Stimulated activated CD8-positive, alpha-beta memory T cell treated with anti-CD3 and anti-CD28 coated beads, Interleukin-7, amount 100 ng/mL, for 48 hours (primary cell): ENCODE measurements around the gene CREBRF.
"Not testable (repeated sequence)": the region's sequence is repeated elsewhere in the genome, so short reads cannot be mapped to it uniquely, and the experiment has no call there.

Source experiments
- DNase-seq, 2 donors: peaks; one replicate each; pipeline ENCODE4 v3.0.0-alpha.2; 2020; ENCODE audit warnings: low read depth in 1 of 2; ENCODE audit errors: extremely low read depth in 1 of 2

The CREBRF gene

DNA sequence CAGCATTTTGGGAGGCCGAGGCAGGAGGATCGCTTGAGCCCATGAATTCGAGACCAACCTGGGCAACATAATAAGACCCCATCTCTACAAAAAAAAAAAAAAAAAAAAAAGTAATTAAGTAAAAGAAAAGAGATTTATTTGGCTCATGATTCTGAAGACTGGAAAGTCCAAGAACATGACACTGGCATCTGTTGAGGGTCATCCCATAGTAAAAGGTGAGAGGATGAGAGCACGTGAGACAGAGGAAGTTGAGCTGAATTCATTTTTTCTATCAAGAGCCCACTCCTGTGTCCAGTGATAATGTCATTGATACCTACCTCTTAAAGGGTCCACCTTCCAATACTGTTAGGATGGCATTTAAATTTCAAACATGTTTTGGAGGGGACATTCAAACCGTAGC is 19.8 kb downstream of the CREBRF start:
- DNase-seq = no peak

GRCh38 chr5:173076471-173076870 is 20.3 kb downstream of the CREBRF start:
- not testable (repeated sequence) for DNase-seq

GRCh38 chr5:173078878-173079277 is 22.7 kb downstream of the CREBRF start:
- DNase-seq = no peak

DNA sequence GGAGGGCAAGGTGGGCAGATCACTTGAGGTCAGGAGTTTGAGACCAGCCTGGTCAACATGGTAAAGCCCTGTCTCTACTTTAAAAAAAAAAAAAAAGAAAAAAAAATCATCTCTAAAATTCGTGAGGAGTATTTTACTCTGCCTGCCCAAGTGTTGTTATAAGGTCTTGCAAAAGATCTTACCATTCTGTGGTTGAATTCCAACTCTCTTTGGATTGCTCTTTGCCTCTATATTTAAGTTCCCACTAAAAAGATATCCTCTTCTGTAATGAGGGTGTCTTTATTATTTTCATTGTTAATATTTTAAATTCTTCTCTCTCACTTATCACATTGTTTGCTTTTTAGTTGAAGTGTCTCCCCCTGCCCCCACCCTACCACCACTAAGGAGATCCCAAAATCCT is 33.4 kb downstream of the CREBRF start:
- no peak for DNase-seq

DNA sequence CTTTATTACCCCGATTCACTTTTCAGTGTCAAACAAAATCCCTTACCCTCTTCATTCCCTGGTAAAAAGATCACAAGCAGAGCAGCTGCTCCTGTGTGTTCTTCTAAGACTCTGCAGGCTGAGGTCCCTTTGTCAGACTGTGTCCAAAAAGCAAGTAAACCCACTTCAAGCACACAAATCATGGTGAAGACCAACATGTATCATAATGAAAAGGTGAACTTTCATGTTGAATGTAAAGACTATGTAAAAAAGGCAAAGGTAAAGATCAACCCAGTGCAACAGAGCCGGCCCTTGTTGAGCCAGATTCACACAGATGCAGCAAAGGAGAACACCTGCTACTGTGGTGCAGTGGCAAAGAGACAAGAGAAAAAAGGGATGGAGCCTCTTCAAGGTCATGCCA is 34.5 kb downstream of the CREBRF start:
- DNase-seq = no peak

- no peak for DNase-seq
Observed at GRCh38 chr5:173091981-173092380, 35.8 kb downstream of the CREBRF start.

DNA sequence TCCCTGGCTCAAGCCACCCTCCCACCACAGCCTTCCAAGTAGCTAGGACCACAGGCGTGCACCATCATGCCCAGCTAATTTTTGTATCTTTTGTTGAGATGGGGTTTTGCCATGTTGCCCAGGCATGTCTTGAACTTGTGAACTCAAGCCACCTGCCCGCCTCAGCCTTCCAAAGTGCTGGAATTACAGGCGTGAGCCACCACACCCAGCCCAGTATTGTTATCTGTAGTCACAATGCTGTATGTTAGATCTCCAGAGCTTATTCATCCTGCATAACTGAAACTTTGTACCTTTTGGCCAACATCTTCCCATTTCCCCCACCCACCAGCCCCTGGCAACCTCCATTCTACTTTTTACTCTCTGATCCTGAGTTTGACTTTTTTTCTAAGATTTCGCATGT is 37.5 kb downstream of the CREBRF start:
- no peak for DNase-seq

DNA sequence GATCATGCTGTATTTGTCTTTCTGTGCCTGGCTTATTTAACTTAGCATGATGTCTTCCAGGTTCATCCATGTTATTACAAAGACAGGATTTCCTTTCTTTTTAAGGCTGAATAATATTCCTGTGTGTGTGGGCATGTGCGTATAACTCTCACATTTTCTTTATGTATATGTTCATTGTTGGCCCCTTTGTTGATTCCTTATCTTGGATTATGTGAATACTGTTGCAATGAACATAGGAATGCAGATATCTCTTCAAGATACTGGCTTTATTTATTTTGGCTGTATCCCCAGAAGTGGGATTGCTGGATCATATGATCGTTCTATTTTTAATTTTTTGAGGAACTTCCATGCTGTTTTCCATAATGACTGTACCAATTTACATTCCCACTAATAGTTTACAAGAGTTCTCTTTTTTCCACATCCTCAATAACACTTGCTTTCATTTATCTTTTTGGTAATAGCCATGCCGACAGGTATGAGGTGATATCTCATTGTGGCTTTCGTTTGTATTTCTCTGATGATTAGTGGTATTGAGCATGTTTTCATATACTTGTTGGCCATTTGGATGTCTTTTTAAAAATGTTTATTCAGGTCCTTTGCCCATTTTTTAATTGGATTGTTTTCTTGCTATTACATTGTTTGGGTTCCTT is 38.0 kb downstream of the CREBRF start:
- no peak for DNase-seq

DNA sequence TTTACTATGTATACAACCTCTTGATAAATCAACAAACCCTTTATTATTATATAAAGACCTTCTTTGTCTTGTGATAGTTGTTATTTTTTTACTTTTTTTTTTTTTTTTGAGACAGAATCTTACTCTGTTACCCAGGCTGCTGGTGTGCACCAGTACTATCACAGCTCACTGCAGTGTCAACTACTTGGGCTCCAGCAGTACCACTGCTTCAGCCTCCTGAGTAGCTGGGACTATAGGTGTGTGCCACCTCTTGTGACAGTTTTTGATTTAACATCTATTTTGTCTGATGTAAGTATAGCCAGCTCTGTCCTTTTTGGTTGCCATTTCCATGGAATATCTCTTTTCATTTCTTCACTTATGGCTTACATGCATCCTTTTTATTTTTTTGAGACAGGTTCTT is 42.6 kb downstream of the CREBRF start:
- no peak for DNase-seq

DNA sequence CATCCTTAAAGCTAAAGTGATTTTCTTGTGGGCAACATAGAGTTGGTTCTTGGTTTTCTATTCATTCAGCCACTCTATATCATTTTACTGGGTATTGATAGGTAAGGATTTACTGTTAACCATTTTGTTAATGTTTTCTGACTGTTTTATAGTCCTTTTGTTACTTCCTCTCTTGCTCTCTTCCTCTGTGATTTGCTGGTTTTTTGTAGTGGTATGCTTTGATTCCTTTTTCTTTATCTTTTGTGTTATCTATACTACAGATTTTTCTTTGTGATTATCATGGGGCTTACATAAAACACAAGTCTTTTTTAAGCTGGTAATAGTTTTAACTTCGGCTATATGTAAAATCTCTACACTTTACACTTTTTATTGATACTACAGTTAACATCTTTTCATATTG is 43.3 kb downstream of the CREBRF start:
- no peak for DNase-seq

GRCh38 chr5:173101245-173101644 is 45.1 kb downstream of the CREBRF start:
- DNase-seq = no peak

DNA sequence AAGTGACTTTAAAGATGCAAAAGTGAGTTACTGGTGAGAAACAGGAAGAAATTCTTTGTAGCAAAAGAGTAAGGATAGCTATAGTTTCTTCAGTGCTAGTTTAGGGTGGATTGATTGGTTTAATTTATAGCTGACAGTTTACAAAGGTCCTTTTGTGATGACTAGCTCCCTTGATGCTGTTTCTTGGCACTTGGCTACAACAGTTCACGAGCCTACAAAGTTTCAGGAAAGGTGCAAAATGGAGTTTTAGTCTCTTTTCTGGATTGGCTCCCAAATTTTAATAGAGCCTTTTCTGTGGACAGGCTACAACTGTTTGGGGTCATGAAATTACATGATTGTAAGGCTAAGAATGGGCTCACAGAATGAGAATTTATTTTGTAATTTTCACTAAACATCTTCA is 47.3 kb downstream of the CREBRF start:
- DNase-seq = no peak

GRCh38 chr5:173108914-173109313 is 52.8 kb downstream of the CREBRF start:
- DNase-seq = no peak

- DNase-seq = no peak
Observed at GRCh38 chr5:173114536-173114935, 58.4 kb downstream of the CREBRF start.

- no peak for DNase-seq
Observed at GRCh38 chr5:173119719-173120118, 63.6 kb downstream of the CREBRF start.

DNA sequence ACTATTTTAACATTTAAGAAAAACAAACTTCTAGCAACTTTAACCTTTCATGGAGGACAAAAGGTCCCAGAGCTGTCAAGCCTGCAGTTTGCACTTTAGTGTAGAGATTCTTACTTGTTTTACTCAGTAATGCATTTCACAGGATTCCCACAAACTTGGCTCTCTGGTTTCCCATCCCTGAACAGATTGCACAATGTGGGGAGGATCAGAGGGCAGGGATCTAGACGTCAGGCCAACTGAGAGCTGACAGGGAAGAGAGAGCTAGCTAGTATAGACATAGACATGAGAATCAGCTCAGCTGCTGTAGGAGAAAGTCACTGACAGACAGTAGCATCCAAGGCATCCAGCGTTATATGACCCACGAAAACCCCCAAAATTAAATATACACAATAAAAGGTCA is 67.3 kb downstream of the CREBRF start:
- no peak for DNase-seq

- DNase-seq = not testable (repeated sequence)
Observed at GRCh38 chr5:173132166-173132565, 76.0 kb downstream of the CREBRF start.

DNA sequence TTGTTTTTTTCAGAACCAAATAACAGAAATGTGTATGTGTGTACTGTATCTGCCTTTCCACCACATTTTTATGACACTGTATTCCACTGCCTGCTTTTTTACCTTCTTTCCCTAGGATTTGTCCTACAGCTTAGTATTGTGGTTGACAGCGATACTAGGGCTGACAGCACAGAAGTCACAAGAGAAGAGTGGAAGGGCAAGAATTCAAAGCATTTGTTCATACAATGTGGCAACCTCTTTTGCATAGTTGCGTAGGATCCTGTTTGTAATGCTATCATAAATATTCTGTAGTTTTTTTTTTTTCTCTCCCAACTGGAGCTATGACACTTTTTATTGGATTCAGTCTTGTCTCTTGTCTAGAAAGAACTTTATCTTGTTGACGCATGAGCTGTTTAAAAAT is 82.6 kb downstream of the CREBRF start:
- DNase-seq = no peak

DNA sequence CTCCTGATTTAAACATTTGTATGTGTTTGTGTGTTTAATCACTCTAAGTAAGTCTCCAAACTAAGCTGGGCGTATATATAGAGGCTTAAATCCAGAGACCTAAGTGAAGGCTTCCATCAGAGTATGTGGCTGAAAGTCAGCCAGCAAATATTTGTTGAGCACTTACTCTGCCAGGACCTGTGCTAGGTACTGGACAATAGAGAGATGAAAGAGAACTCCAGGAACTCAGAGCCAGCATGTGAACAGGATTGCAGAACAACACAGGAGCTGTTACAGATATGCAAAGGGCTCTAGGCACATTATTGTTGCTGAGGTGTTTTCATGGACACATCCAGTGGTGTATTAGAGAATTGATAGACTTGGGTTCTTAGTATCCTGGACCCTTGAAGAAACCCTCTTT is 83.5 kb downstream of the CREBRF start:
- DNase-seq = no peak

GRCh38 chr5:173140769-173141168 is 84.6 kb downstream of the CREBRF start:
- DNase-seq = no peak

- no peak for DNase-seq
Observed at GRCh38 chr5:173143567-173143966, 87.4 kb downstream of the CREBRF start.

- peak; percentile 87 to 96 for DNase-seq
Observed at GRCh38 chr5:173144200-173145176, 88.3 kb downstream of the CREBRF start, which contains the start of gene BNIP1. Gene BNIP1, plus strand, starts transcription at chr5:173144531. Its CDS starts 15 bp downstream, at chr5:173144546.
